Activated T-helper 17 cell treated with anti-CD3 and anti-CD28 coated beads, Interleukin-2, amount 50 U/mL, for 72 hours (primary cell): ENCODE data around the gene TMPRSS2. TPM values are rescaled to one million over a fixed set of nuclear protein-coding genes. Genes with fewer than 3 reads are reported as not detected.

ENCODE experiments used
- ATAC-seq: fragments of 150-1000 bp; cut with Tn5 transposase; replicated peaks from 2 replicates; pipeline ENCODE4 v1.10.0; 2021; ENCODE audit warnings: mild to moderate bottlenecking, moderate library complexity
- H3K27ac Mint-ChIP-seq: one replicate; pipeline ENCODE4 v1.8.0; 2022; ENCODE audit warnings: mixed read lengths
- H3K27me3 Mint-ChIP-seq: one replicate; pipeline ENCODE4 v1.8.0; 2022; ENCODE audit warnings: mixed read lengths
- H3K36me3 Mint-ChIP-seq: one replicate; pipeline ENCODE4 v1.8.0; 2022; ENCODE audit warnings: low read depth, mild to moderate bottlenecking, mixed read lengths
- H3K4me1 Mint-ChIP-seq: one replicate; pipeline ENCODE4 v1.8.0; 2022; ENCODE audit warnings: mixed read lengths
- H3K4me3 Mint-ChIP-seq: one replicate; pipeline ENCODE4 v1.8.0; 2022; ENCODE audit warnings: mild to moderate bottlenecking, mixed read lengths
- H3K9me3 Mint-ChIP-seq: one replicate; pipeline ENCODE4 v1.8.0; 2022; ENCODE audit warnings: mixed read lengths
- total RNA-seq, 2 donors: library from RNA; stranded (reverse); gene quantifications; one replicate each; pipeline ENCODE4 v1.2.3, GENCODE V29; 2022

The TMPRSS2 gene
- total RNA-seq = not detected

DNA sequence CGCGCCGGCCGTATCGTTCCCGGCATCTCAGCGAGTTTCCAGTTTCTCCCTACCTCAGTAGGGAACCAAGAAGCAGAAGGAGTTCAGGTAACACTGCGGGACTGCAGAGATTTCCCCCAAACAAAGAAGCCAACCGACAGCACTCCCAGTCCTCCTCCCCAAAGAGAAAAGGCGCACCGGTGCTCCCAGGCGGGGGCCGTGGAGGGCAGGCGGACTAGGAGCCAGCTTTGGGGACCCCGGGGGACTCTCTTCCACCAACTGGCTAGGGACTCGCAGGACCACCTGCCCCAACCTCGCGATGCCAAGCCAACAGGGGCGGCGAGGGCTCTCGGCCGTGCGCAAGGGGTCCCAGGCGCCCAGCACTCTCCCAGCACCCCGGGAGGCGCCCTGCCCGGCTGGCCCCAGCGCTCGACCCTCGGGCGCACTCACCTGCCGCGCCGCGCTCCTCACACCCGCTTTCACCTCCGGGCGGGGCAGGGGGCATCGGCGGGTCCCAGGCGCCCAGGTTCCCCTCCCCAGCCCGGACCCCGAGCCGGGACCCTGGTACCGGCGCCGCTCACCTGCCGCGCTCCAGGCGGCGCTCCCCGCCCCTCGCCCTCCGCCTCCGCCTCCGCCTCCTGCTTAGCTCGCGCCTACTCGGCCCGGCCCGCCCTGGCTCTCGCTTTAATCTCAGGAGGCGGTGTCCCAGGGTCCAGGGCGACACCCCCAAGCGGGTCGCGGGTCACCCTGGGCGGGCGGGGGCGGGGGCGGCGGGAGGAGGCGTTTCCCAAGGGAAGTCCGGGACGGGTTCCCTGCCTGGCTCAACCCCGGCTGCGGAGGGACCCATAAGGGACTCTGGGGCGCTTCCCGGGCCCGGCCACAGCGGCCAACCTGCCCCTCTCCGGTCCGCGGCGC lies at the start of gene TMPRSS2:
TSS of gene TMPRSS2 (minus strand) at position 638 of the 894 bp plus-strand sequence. CDS start 10,025 bp downstream, outside the sequence.
- Mint-ChIP-seq H3K36me3 (no peaks in the 10 kb centered on the region), H3K27ac (no peak within 1 kb of the TSS), H3K4me3 (peak within 1 kb of the TSS; percentile 33), H3K4me1 (peaks cover 7% of the 10 kb centered on the region), H3K9me3 (no peaks in the 10 kb centered on the region), H3K27me3 (peaks cover 25% of the 10 kb centered on the region)
- ATAC-seq = no peak

- Mint-ChIP-seq H3K9me3 (no peaks in the 10 kb centered on the region), H3K4me1 (peaks cover 4% of the 10 kb centered on the region), H3K36me3 (no peaks in the 10 kb centered on the region), H3K27me3 (peaks cover 23% of the 10 kb centered on the region), H3K27ac (no peak overlapping the region), H3K4me3 (no peak overlapping the region)
- ATAC-seq = no peak
Measured at GRCh38 chr21:41555057-41555456, 47.1 kb upstream of the TMPRSS2 start.

DNA sequence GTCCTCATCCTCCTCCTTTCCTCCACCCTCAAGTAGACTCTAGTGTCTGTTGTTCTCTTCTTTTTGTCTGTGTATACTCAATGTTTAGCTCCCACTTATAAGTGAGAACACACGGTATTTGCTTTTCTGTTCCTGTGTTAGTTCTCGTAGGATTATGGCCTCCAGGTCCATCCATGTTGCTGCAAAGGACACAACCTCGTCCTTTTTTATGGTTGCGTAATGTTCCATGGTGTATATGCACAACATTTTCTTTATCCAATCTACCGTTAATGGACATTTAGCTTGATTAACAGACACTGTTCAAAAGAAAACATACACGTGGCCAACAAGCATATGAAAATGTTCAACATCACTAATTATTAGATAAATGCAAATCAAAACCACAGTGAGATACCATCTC lies 44.3 kb upstream of the TMPRSS2 start:
- no peaks in the 10 kb centered on the region for H3K4me1 Mint-ChIP-seq
- no peak overlapping the region for H3K4me3 Mint-ChIP-seq
- no peaks in the 10 kb centered on the region for H3K36me3 Mint-ChIP-seq
- no peaks in the 10 kb centered on the region for H3K9me3 Mint-ChIP-seq
- no peak for ATAC-seq
- H3K27me3 Mint-ChIP-seq = peaks cover 16% of the 10 kb centered on the region
- H3K27ac Mint-ChIP-seq = no peak overlapping the region

DNA sequence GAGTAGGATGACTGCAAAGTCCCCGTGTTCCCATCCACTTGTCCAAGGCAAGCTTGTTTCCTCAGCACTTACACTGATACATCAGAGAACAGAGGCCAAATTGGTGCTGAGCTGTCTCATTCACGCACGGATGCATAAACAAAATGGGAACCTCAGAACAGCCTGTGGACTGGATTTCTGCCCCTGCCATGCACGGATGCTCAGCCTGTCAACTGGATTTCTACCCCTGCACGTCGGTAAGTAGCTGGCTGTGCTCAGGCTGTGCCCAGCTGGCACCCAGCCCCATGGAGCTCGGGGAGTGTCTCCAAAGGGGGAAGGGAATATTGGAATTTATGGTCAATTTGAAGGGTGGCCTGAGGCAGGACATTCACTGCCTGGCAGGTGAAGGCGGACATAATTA lies 40.8 kb upstream of the TMPRSS2 start:
- H3K27me3 Mint-ChIP-seq = peaks cover 3% of the 10 kb centered on the region
- ATAC-seq = no peak
- H3K4me1 Mint-ChIP-seq = no peaks in the 10 kb centered on the region
- H3K36me3 Mint-ChIP-seq = no peaks in the 10 kb centered on the region
- H3K9me3 Mint-ChIP-seq = no peaks in the 10 kb centered on the region
- H3K27ac Mint-ChIP-seq = no peak overlapping the region
- no peak overlapping the region for H3K4me3 Mint-ChIP-seq

DNA sequence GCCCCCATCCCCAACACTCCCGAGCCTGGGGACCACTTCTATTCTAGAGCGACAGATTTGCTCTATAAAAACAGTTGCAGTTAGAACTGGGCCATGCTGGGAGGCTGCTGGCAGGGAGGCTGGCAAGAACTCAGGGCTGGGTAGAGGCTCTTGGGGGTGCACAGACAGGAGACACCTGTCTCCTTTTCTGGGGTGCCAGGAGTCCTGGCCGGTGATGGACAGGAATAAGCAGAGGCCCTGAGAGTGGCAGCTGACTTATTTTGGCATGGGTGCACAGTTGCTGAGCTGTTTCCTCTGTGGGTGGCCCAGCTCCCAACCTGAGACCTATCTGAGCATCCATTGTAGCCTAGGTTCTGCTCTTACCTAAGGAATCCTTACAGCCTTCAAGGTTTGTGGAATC lies 39.2 kb upstream of the TMPRSS2 start:
- Mint-ChIP-seq H3K4me3 (no peak overlapping the region), H3K27ac (no peak overlapping the region), H3K36me3 (no peaks in the 10 kb centered on the region), H3K9me3 (no peaks in the 10 kb centered on the region), H3K27me3 (peaks cover 6% of the 10 kb centered on the region), H3K4me1 (no peaks in the 10 kb centered on the region)
- no peak for ATAC-seq

DNA sequence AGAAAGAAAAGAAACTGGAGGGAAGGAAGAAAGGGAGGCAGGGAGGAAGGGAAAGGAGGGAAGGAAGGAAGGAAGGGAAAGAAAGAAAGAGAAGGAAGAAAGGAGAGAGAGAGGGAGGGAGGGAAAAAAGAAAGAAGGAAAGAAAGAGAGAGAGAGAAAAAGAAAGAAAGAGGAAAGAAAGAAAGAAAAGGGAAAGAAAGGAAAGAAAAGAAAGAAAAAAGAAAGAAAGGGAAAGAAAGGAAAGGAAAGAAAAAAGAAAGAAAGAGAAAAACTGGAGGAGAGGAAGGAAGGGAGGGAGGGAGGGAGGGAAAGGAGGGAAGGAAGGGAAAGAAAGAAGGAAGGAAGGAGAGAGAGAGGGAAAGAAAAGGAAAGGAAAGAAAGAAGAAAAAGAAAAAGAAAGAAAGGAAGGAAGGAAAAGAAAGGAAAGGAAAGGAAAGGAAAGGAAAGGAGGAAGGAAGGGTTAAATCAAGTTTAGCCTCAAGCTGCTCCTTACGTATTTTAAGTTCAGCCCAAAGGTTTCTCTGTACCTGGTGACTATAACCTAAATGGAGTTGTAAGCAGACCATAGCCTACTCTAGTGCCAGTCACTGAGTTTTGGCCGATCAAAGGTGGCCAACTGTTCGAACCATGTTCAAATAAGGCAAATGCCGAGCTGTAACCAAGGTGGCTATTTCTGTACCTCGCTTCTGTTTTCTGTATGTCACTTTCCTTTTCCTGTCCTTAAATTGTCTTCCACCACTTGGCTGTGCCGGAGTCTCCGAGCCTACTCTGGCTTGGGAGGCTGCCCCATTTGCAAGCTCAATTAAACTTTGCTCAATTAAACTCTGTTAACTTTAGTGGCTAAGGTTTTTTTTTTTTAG lies 37.8 kb upstream of the TMPRSS2 start:
- H3K4me1 Mint-ChIP-seq = no peaks in the 10 kb centered on the region
- H3K4me3 Mint-ChIP-seq = no peak overlapping the region
- peaks cover 10% of the 10 kb centered on the region for H3K27me3 Mint-ChIP-seq
- ATAC-seq = no peak
- H3K9me3 Mint-ChIP-seq = no peaks in the 10 kb centered on the region
- no peaks in the 10 kb centered on the region for H3K36me3 Mint-ChIP-seq
- H3K27ac Mint-ChIP-seq = peak overlapping the region; percentile 43

GRCh38 chr21:41542727-41543126 lies 34.8 kb upstream of the TMPRSS2 start:
- Mint-ChIP-seq H3K36me3 (no peaks in the 10 kb centered on the region), H3K27me3 (peaks cover 20% of the 10 kb centered on the region), H3K27ac (no peak overlapping the region), H3K9me3 (no peaks in the 10 kb centered on the region), H3K4me3 (no peak overlapping the region), H3K4me1 (no peaks in the 10 kb centered on the region)
- ATAC-seq = no peak

DNA sequence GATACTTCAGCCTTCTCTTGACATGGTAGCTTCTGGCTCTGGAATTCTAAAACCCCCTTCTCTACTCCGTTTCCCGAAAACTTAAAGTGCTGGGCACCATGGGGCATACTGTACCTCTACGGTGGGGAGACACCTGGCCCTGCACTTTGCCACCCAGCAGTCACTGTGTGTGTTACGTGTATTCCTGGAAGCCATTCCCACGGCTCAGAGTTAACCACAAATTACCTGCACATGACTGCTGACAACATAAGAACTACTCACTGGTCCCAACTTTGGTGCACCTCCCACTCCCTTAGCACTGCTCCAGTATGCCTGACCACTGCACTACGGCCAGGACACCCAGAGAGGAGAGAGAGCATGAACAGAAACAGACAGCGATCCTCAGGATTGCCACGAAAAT lies 29.4 kb upstream of the TMPRSS2 start:
- no peaks in the 10 kb centered on the region for H3K9me3 Mint-ChIP-seq
- no peak overlapping the region for H3K4me3 Mint-ChIP-seq
- ATAC-seq = no peak
- H3K27ac Mint-ChIP-seq = no peak overlapping the region
- H3K36me3 Mint-ChIP-seq = no peaks in the 10 kb centered on the region
- H3K27me3 Mint-ChIP-seq = peaks cover 41% of the 10 kb centered on the region
- no peaks in the 10 kb centered on the region for H3K4me1 Mint-ChIP-seq

- no peak for ATAC-seq
- no peaks in the 10 kb centered on the region for H3K9me3 Mint-ChIP-seq
- H3K27ac Mint-ChIP-seq = no peak overlapping the region
- H3K27me3 Mint-ChIP-seq = peaks cover 38% of the 10 kb centered on the region
- no peaks in the 10 kb centered on the region for H3K4me1 Mint-ChIP-seq
- no peaks in the 10 kb centered on the region for H3K36me3 Mint-ChIP-seq
- H3K4me3 Mint-ChIP-seq = no peak overlapping the region
Measured at GRCh38 chr21:41536827-41537103, 28.8 kb upstream of the TMPRSS2 start.

DNA sequence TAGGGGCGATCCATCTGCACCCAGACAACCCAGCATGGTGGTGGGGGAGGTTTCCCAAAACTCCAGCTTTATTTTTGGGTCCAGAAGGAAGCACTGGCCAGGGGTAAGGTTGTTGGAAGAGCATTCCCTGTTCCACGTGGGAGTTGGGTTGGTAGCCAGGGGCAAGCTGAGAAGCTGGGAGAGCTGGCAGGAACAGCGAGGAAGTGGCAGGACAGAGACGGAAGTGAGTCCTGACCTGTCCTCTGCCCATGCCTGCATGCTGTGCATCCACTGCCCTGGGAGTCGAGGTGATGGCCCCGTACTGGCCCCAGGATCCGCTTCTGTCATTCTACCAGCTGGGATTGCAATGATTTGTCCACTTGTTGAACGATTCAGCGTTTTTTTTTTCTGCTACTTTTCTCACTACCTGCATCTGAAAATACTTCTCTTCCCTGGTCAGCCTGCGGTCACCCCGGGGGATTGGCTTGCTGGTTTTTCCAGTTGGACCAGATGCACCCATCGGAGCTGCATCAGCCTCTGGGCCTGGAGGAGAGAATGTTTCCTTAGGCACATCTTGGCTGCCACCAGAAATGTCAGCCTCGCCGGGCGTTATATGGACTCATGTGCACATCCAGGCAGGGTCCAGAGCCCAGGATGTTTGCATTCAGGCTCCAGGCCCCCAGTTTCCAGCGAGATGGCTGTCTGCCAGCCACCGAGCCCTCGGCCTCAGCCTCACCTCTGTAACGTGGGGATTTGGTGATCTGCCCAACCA lies 28.3 kb upstream of the TMPRSS2 start:
- no peaks in the 10 kb centered on the region for H3K4me1 Mint-ChIP-seq
- H3K27ac Mint-ChIP-seq = no peak overlapping the region
- H3K27me3 Mint-ChIP-seq = peaks cover 36% of the 10 kb centered on the region
- ATAC-seq = no peak
- H3K9me3 Mint-ChIP-seq = no peaks in the 10 kb centered on the region
- H3K4me3 Mint-ChIP-seq = no peak overlapping the region
- H3K36me3 Mint-ChIP-seq = no peaks in the 10 kb centered on the region

DNA sequence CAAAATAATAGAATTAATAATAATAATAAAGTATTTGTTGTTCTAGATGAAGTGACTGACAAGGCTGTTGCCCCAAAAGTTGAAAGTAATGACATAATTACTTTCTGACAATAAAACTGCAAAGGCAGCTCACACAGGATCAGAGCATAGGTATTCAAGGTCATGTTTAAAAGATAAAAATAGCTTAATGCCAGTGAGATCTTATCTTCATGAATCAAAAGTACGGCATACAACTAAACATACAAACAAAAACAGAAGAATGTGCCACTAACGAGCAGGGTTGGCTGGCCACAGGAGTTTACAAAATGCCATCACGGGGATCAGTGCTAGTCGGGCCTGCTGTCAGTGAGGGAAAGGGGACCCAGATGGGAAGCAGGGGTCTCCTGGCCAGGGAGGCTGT lies 22.4 kb upstream of the TMPRSS2 start:
- H3K4me3 Mint-ChIP-seq = no peak overlapping the region
- no peaks in the 10 kb centered on the region for H3K36me3 Mint-ChIP-seq
- H3K27me3 Mint-ChIP-seq = peaks cover 22% of the 10 kb centered on the region
- peaks cover 4% of the 10 kb centered on the region for H3K4me1 Mint-ChIP-seq
- ATAC-seq = no peak
- no peak overlapping the region for H3K27ac Mint-ChIP-seq
- H3K9me3 Mint-ChIP-seq = no peaks in the 10 kb centered on the region

DNA sequence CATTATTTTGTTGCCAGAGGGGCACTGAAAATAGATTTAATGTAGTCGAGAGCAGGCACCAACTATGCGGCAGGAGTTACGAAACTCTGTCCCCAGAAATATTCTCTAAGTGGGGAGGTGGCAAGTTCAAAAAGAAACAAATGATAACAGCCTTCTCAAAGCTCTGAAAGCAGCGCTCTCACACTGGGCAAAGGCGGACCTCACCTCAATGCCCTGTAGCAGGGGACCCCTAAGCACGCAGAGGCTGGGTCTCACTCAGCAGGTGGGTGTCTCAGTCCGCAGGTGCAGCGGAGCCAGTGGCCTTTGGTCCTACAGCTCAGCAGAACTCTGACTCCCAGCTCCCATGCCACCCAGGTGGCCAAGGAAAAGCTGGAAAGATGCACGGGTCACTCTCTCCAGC lies 21.8 kb upstream of the TMPRSS2 start:
- ATAC-seq = no peak
- H3K9me3 Mint-ChIP-seq = no peaks in the 10 kb centered on the region
- H3K27ac Mint-ChIP-seq = no peak overlapping the region
- peaks cover 4% of the 10 kb centered on the region for H3K4me1 Mint-ChIP-seq
- H3K4me3 Mint-ChIP-seq = no peak overlapping the region
- H3K27me3 Mint-ChIP-seq = peaks cover 20% of the 10 kb centered on the region
- H3K36me3 Mint-ChIP-seq = no peaks in the 10 kb centered on the region

- Mint-ChIP-seq H3K36me3 (no peaks in the 10 kb centered on the region), H3K4me3 (no peak overlapping the region), H3K27me3 (peaks cover 10% of the 10 kb centered on the region), H3K9me3 (no peaks in the 10 kb centered on the region), H3K27ac (no peak overlapping the region), H3K4me1 (peaks cover 7% of the 10 kb centered on the region)
- ATAC-seq = no peak
Measured at GRCh38 chr21:41526478-41527087, 18.6 kb upstream of the TMPRSS2 start.

DNA sequence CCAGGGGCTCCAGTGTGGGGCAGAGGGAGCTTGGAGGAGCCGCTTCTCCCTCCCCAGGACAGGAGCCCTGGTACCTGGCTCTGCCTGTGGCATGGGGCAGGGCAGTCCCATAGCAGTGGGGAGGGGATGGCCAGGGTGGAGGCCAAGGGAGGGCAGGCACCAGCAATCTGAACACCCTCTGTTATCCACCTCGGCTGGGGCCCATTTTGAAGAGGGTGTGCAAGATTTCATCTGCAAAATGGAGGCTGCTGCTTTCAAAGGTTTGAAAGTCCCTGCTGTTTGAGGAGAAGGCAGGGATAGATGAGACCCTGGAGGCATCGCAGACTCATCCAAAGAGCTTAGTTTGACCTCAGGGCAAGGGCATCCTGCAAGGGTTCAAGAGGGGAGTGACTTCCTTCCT lies 15.2 kb upstream of the TMPRSS2 start:
- H3K4me1 Mint-ChIP-seq = peaks cover 3% of the 10 kb centered on the region
- ATAC-seq = no peak
- no peak overlapping the region for H3K4me3 Mint-ChIP-seq
- no peak overlapping the region for H3K27ac Mint-ChIP-seq
- peaks cover 4% of the 10 kb centered on the region for H3K27me3 Mint-ChIP-seq
- H3K9me3 Mint-ChIP-seq = no peaks in the 10 kb centered on the region
- no peaks in the 10 kb centered on the region for H3K36me3 Mint-ChIP-seq
